ENCODE results near the gene C8A.

C8A gene

DNA sequence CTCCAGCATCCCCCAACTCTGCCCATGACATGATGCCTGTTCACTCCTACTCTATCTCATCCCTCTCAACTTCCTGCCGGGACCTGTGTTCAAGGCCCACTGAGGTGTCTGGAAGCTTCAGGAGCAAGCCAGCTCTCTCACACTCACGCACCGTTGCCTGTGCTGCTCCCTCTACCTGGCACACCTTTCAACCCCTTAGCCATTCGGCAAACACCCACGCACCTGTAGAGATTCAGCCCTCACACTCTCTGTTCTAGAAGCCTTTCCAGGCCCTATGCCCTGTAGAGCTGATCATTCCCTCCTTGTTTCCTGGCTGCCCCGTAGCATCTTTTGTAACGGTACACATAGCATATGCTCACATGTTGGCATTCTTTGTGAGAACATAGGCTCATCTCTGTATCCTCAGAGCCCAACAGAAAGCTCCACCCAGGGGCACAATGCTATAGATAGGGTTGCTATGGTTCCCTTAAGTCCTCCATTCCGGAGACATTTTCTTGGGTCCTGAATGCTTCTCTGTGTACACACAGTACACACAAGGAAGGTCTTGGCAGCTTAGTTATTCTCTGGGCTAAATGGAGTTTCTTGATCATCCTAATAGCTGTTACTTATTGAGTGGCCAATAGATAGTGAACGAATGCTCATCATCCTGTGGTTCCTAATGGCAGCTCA lies 109.9 kb downstream of the C8A start:
- H3K27ac Mint-ChIP-seq = no peak overlapping the region

GRCh38 chr1:56965191-56965590 lies 110.6 kb downstream of the C8A start:
- DNase-seq = no peak
- Mint-ChIP-seq H3K4me1 (peaks cover 5% of the 10 kb centered on the region), H3K4me3 (no peak overlapping the region), H3K9me3 (no peaks in the 10 kb centered on the region), H3K36me3 (ENCODE audit: low read depth) (no peaks in the 10 kb centered on the region), H3K27me3 (ENCODE audit: low read depth, poor library complexity) (peaks cover 3% of the 10 kb centered on the region), H3K27ac (no peak overlapping the region)
- TF ChIP-seq, protein P1, sequence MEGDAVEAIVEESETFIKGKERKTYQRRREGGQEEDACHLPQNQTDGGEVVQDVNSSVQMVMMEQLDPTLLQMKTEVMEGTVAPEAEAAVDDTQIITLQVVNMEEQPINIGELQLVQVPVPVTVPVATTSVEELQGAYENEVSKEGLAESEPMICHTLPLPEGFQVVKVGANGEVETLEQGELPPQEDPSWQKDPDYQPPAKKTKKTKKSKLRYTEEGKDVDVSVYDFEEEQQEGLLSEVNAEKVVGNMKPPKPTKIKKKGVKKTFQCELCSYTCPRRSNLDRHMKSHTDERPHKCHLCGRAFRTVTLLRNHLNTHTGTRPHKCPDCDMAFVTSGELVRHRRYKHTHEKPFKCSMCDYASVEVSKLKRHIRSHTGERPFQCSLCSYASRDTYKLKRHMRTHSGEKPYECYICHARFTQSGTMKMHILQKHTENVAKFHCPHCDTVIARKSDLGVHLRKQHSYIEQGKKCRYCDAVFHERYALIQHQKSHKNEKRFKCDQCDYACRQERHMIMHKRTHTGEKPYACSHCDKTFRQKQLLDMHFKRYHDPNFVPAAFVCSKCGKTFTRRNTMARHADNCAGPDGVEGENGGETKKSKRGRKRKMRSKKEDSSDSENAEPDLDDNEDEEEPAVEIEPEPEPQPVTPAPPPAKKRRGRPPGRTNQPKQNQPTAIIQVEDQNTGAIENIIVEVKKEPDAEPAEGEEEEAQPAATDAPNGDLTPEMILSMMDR (IDR thresholded peaks at IDR 0.05) = no peak

More for the DNA sequence above, 109.9 kb downstream of the C8A start:
- TF ChIP-seq, protein P1 (IDR thresholded peaks at IDR 0.05) = no peak
- no peak for DNase-seq
- H3K9me3 Mint-ChIP-seq = no peaks in the 10 kb centered on the region
- no peaks in the 10 kb centered on the region for H3K36me3 Mint-ChIP-seq (ENCODE audit: low read depth)
- peaks cover 5% of the 10 kb centered on the region for H3K4me1 Mint-ChIP-seq
- peaks cover 3% of the 10 kb centered on the region for H3K27me3 Mint-ChIP-seq (ENCODE audit: low read depth, poor library complexity)
- no peak overlapping the region for H3K4me3 Mint-ChIP-seq

- TF ChIP-seq, protein P1 (IDR thresholded peaks at IDR 0.05) = no peak
- no peak within 1 kb of the TSS for H3K4me3 Mint-ChIP-seq
- H3K27ac Mint-ChIP-seq = no peak within 1 kb of the TSS
- H3K36me3 Mint-ChIP-seq (ENCODE audit: low read depth) = no peaks in the 10 kb centered on the region
- DNase-seq = no peak
- peaks cover 5% of the 10 kb centered on the region for H3K4me1 Mint-ChIP-seq
- H3K9me3 Mint-ChIP-seq = no peaks in the 10 kb centered on the region
- H3K27me3 Mint-ChIP-seq (ENCODE audit: low read depth, poor library complexity) = peaks cover 3% of the 10 kb centered on the region
These were observed 111.5 kb downstream of the C8A start, which contains the start of gene C8B for GRCh38 chr1:56965916-56966697. C8B (minus strand) TSS chr1:56966015; CDS start chr1:56965948, 67 bp downstream.

DNA sequence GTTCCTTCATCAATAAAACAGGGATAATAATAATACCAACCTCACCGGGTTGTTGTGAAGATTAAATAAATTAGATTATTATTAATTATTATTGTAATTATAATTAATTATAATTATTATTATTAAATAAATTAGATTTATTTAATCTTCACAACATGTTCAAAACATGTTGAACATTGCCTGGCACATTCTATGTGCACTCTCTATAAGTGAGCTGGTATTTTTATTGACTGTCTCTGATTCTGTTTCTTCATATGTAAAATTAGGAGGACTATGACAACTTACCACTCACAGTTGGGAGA lies 112.1 kb downstream of the C8A start:
- Mint-ChIP-seq H3K4me3 (no peak overlapping the region), H3K4me1 (peaks cover 5% of the 10 kb centered on the region), H3K27ac (no peak overlapping the region), H3K36me3 (ENCODE audit: low read depth) (no peaks in the 10 kb centered on the region), H3K9me3 (no peaks in the 10 kb centered on the region), H3K27me3 (ENCODE audit: low read depth, poor library complexity) (peaks cover 3% of the 10 kb centered on the region)
- no peak for DNase-seq
- TF ChIP-seq, protein P1 (IDR thresholded peaks at IDR 0.05) = no peak

DNA sequence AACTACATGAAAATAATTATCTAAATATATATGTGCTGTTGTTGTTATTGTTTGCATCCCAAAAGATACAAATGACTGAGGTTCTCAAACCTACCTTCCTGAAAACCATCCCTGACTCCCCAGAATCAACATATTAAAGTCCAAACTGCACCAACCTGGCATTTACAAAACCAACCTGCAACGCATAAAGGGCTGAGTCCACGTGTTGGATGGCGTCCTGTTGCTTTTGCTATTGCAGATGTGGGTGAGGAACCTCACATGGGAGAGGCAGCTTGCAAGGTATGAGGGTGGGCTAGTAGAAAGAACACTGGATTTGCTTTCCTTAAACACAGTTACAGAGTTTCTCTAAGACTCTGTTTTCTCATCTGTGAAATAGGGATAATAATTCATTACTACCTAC lies 112.8 kb downstream of the C8A start:
- Mint-ChIP-seq H3K27ac (no peak overlapping the region), H3K9me3 (no peaks in the 10 kb centered on the region), H3K4me3 (no peak overlapping the region), H3K27me3 (ENCODE audit: low read depth, poor library complexity) (peaks cover 1% of the 10 kb centered on the region), H3K36me3 (ENCODE audit: low read depth) (no peaks in the 10 kb centered on the region), H3K4me1 (peaks cover 5% of the 10 kb centered on the region)
- no peak for DNase-seq
- TF ChIP-seq, protein P1 (IDR thresholded peaks at IDR 0.05) = no peak

Data from nephron progenitor cell (in vitro differentiated cells).